ENCODE data around the gene OLIG2.

OLIG2 gene

GRCh38 chr21:33025489-33026442, at the start of gene OLIG2:
Gene OLIG2 (plus strand): TSS chr21:33025935. CDS start chr21:33026863, 928 bp downstream.
- no peak for DNase-seq (ENCODE audit: low read depth)

GRCh38 chr21:32976791-32977190, 48.9 kb upstream of the OLIG2 start:
- no peak for DNase-seq (ENCODE audit: low read depth)

DNA sequence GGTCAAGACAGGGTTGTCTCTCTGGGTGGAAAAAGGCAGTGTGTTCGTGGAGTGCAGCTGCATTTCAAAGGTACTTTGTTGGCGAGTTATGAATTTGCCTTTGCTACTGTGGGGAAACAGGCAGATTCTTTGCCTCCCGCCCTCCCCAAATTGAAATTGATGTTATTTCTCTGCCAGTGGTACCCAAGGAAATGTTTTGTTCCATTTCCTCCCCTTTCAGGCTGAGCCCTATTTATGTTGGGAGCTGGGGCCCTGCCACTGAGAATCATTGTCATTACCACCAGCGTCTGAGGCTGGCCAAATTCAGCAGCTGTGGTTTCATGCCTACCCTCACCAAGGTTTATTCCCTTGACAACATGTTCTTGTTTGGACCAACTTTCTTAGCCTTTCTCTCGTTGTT, 48.5 kb upstream of the OLIG2 start:
- no peak for DNase-seq (ENCODE audit: low read depth)

- no peak for DNase-seq (ENCODE audit: low read depth)
Observed at GRCh38 chr21:32978331-32979270, 47.1 kb upstream of the OLIG2 start.

DNA sequence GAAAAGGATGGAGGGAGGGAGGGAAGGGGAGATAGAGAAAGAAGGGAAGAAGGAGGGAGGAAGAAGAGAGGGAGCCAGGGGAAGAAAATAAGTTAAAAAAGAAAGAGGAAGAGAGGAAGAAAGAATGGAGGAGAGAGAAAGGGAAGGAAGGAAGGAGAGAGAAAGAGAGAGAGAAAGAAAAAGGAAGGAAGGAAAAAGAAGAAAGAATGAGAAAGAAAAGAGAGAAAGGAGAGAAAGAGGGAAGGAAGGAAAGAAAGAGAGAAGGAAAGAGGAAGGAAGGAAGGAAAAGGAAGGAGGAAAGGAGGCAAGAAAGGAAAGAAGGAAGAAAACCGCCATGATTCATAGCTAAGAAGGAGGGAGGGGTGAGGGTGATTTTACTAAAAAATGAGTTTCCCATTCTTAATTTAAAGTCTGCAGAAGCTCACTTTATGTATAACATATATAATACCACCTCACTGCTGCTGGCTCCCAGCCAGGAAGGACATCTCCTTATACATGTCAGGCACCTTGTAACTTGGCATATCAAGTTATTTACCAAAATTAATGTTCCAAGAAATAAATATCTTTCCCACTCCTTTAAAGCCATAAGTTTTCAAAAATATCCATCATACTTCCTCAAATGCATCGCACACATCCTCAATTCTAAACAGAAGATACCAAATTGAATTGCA, 46.0 kb upstream of the OLIG2 start:
- DNase-seq (ENCODE audit: low read depth) = no peak

DNA sequence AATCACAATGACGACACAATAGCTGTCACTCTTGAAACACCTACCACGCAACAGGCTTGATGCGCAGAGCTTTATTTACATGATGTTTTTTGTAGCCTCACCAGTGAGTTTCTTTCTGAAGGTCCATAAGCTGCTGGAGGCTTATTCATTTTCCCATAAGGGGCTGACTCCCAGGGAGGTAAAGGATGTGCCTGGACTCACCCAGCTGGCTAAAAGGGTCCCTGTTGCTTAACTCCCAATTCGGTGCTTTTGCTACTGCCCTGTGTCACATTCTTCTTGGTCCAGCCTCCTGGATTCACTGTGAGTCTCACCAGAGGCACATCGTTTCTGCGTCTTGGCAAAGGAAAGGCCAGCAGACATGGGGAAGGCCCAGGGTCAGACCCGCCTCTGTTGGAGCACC, 44.6 kb upstream of the OLIG2 start:
- no peak for DNase-seq (ENCODE audit: low read depth)

- no peak for DNase-seq (ENCODE audit: low read depth)
Observed at GRCh38 chr21:32990666-32991065, 35.1 kb upstream of the OLIG2 start.

DNA sequence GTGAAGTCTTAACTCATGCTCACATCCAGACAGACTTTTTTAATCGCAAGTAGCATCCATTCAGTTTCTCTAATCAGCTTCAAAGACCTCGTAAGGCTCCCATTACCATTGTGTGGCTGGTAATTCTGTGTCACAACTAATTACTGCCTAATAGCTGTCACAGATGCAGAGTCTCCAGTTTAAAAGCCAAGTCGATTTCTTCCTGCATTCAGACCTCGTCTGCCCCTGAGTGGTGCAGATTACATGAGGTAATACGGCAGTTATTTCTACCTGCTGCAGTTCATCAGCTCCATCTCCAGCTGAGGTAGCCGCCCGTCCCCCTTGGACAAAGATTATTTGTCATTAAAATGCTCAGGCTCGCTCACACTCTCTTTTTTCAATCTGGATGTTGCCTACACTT, 34.4 kb upstream of the OLIG2 start:
- DNase-seq (ENCODE audit: low read depth) = no peak

- DNase-seq (ENCODE audit: low read depth) = no peak
Observed at GRCh38 chr21:32993894-32994293, 31.8 kb upstream of the OLIG2 start.

- DNase-seq (ENCODE audit: low read depth) = no peak
Observed at GRCh38 chr21:32994305-32994704, 31.4 kb upstream of the OLIG2 start.

- DNase-seq (ENCODE audit: low read depth) = no peak
Observed at GRCh38 chr21:33007747-33008146, 18.0 kb upstream of the OLIG2 start.

- DNase-seq (ENCODE audit: low read depth) = no peak
Observed at GRCh38 chr21:33008333-33009051, 17.2 kb upstream of the OLIG2 start.

GRCh38 chr21:33010931-33011330, 14.8 kb upstream of the OLIG2 start:
- DNase-seq (ENCODE audit: low read depth) = no peak

GRCh38 chr21:33011462-33011861, 14.3 kb upstream of the OLIG2 start:
- DNase-seq (ENCODE audit: low read depth) = no peak

DNA sequence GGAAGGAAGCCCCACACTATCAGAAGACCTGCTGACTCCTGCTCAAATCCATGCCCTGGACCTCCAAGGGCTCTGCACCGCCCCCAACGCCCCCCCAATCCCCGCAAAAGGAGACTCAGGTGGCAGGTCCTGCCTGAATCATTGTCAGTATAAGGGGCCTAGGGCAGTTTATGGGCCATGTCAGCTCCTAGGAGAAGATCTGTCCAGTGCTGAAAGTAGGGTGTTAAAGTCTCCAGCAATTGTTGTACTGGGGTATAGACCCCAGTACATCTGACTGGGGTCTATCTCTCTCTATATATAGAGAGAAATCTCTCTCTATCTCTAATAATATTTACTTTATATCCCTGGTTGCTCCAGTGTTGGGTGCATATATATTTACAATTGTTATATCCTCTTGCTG, 12.1 kb upstream of the OLIG2 start:
- no peak for DNase-seq (ENCODE audit: low read depth)

DNA sequence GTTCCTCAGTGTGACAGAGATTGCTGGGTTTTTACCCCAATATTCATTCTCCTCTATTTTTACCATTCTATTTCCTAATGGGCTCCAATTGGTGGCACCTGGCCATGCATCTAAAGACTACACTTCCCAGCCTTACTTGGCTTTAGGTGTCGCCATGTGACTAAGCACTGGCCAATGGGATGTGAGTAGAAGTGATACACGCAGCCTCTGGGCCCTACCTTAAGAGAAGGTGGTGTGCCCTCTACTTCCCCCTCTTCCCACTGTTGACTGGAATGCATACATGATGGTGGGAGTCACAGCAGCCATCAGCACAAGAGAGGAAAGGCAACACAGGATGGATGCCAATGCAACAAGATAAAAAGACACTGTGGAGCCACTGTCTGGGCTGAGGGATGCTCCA, 11.4 kb upstream of the OLIG2 start:
- DNase-seq (ENCODE audit: low read depth) = no peak

DNA sequence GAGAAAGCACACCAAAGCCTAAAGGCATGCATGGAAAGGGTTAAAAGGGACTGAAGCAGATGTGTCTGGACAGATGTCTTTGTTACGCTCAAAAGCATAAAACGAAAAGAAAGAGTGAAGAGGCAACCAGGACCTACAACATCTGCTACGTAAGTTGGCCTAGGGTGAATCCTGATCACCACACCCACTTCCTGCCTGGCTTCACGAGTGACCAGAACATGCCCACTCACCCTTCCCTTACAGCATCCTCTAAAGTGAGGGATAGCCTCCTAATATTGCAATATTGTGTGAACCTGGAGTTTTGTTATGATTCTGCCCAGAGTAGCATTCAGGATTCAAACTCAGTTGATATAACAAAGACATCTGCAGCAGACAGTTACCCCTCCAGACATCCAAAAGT, 10.6 kb upstream of the OLIG2 start:
- no peak for DNase-seq (ENCODE audit: low read depth)

- no peak for DNase-seq (ENCODE audit: low read depth)
Observed at GRCh38 chr21:33015756-33016155, 10.0 kb upstream of the OLIG2 start.

DNA sequence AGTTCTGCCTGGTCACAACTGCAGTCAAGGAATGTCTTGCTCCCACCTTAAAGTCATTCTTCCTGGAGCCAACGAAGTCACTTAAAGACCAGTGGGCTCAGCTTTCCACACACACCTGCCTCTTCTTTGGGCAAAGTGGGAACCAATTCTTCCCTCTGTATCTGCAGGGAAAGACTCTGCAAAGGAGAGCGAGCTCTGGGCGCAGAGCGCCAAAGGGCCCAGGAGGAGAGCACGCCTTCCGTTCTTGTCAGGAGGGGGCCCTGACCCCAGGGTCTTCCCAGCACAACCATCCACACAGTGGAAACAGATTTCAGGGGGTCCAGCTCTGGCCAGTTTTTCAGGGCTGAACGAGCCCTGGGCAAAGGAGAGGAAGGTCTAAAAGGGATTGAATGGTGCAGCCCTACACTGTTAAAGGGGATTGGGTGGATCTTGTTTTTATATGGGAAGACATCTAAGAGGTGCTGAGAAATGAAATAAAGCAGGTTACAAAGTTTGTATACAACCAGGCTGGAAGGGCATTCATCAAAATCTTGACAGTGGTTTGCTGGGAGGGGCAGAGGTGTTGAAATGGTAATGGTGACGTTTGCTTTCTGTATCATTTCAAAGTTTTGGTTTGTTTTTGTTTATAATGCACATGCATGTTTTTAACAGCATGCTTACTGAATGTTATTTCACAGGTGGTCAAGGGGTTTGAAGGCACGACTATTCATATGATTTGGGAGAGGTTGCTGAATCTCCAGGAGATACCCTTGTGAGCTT, 6.8 kb upstream of the OLIG2 start:
- DNase-seq (ENCODE audit: low read depth) = no peak

DNA sequence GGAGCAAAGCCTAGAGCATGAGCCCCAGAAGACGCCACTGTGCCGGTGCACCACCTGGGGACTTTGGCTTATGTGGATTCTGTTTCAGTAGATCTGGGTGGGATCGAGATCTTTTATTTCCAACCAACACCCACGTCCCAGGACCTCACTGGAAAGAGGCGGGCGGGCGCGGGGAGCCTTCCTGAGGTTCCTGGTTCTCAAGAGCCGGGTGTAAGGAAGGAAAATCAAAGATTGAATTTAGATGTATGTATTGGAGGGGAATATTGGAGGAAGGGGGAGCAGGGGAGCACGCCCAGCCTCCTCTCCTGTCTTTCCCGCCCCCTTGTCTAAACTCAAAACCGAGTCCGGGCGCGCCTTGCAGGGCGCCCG, 6.2 kb upstream of the OLIG2 start:
- no peak for DNase-seq (ENCODE audit: low read depth)
